CD4-positive, alpha-beta T cell (primary cell): ENCODE measurements around the gene GRID1. TPM values are rescaled to one million over a fixed set of nuclear protein-coding genes. Genes with fewer than 3 reads are reported as not detected.
A peak's percentile ranks its signal among the peaks of the same experiment; 100 is the strongest.

Source experiments
- ATAC-seq: fragments of 200-7000 bp; cut with Tn5 transposase; one replicate; pipeline ENCODE4 v1.10.0; 2022; ENCODE audit warnings: mild to moderate bottlenecking; ENCODE audit not compliant: poor library complexity
- CTCF ChIA-PET: fragments of 350-600 bp; sonication (Branson Sonifier 250); formaldehyde crosslinking; loops from one replicate; lab custom pipeline; 2021; ENCODE audit warnings: antibody characterized with exemption, inconsistent platforms; lab: Charles Lee
- POLR2A ChIA-PET: fragments of 350-600 bp; sonication (Branson Sonifier 250); formaldehyde crosslinking; loops from one replicate; lab custom pipeline; 2021; ENCODE audit warnings: antibody characterized with exemption, inconsistent platforms; lab: Charles Lee
- DNase-seq, 14 experiments: peaks; one replicate each; pipeline ENCODE4 v3.0.0-alpha.2; 2013 to 2020; ENCODE audit warnings: mixed read lengths in 2 of 14
- H3K27ac ChIP-seq, 2 donors: one replicate each; pipeline versions ENCODE4 v1.5.1 to v1.7.0; 2013; ENCODE audit warnings: low read length in 2 of 2, low read depth in 1 of 2, mild to moderate bottlenecking in 1 of 2
- H3K27me3 ChIP-seq, 2 experiments: 1 replicate in 1 of 2; 2 replicates in 1 of 2; pipeline versions ENCODE4 v1.6.1 to v1.7.0; 2013; ENCODE audit warnings: low read length in 2 of 2, control low read depth in 1 of 2, mild to moderate bottlenecking in 1 of 2, moderate library complexity in 1 of 2; ENCODE audit not compliant: insufficient read depth in 2 of 2, control insufficient read depth in 1 of 2
- H3K36me3 ChIP-seq: one replicate; pipeline ENCODE4 v1.6.1; 2013; ENCODE audit warnings: low read length, control low read depth; ENCODE audit not compliant: insufficient read depth
- H3K4me1 ChIP-seq: one replicate; pipeline ENCODE4 v1.6.1; 2013; ENCODE audit warnings: low read length, control low read depth; ENCODE audit not compliant: insufficient read depth
- H3K4me3 ChIP-seq: one replicate; pipeline ENCODE4 v1.5.1; 2013; ENCODE audit warnings: mild to moderate bottlenecking, low read length, moderate library complexity
- H3K9me3 ChIP-seq, 2 experiments: 1 replicate in 1 of 2; 2 replicates in 1 of 2; pipeline versions ENCODE4 v1.6.1 to v1.7.0; 2013; ENCODE audit warnings: low read length in 2 of 2, mild to moderate bottlenecking in 2 of 2, control low read depth in 1 of 2, moderate library complexity in 1 of 2; ENCODE audit not compliant: control insufficient read depth in 1 of 2, insufficient read depth in 1 of 2
- H3K27ac Mint-ChIP-seq: one replicate; pipeline ENCODE4 v1.8.0; 2020; ENCODE audit warnings: mixed read lengths
- H3K27me3 Mint-ChIP-seq: one replicate; pipeline ENCODE4 v1.8.0; 2021; ENCODE audit warnings: mixed read lengths
- H3K36me3 Mint-ChIP-seq: one replicate; pipeline ENCODE4 v1.8.0; 2021; ENCODE audit warnings: low read depth, mixed read lengths
- H3K4me1 Mint-ChIP-seq: one replicate; pipeline ENCODE4 v1.8.0; 2021; ENCODE audit warnings: low read depth, mixed read lengths
- H3K4me3 Mint-ChIP-seq: one replicate; pipeline ENCODE4 v1.8.0; 2020; ENCODE audit warnings: mild to moderate bottlenecking, mixed read lengths
- H3K9me3 Mint-ChIP-seq: one replicate; pipeline ENCODE4 v1.8.0; 2020; ENCODE audit warnings: mixed read lengths
- intact Hi-C, 2 experiments: fragments of 100-400 bp; cut with DNase I in 1 of 2; cut with micrococcal nuclease in 1 of 2; formaldehyde crosslinking; loops; one replicate each; pipeline versions ENCODE4 v1.15.1 to v1.9.0; 2023 to 2025; cut with DNase I, micrococcal nuclease
- total RNA-seq, 174 experiments: library from RNA in 2 of 174; stranded (reverse) in 2 of 174; gene quantifications; one replicate each; pipeline ENCODE4 v1.2.3 and lab custom pipeline; 2021 to 2026
- TF ChIP-seq, protein P1 (sequence below): fragments of 200-600 bp; IDR thresholded peaks from one replicate; pipeline ENCODE4 v1.8.0; 2022; ENCODE audit warnings: antibody characterized with exemption, mild to moderate bottlenecking

Gene GRID1
- total RNA-seq, 2 experiments from 2014 or later, result not detected

GRCh38 chr10:86400705-86401587 is 34.4 kb upstream of the GRID1 start:
- TF ChIP-seq, protein P1, sequence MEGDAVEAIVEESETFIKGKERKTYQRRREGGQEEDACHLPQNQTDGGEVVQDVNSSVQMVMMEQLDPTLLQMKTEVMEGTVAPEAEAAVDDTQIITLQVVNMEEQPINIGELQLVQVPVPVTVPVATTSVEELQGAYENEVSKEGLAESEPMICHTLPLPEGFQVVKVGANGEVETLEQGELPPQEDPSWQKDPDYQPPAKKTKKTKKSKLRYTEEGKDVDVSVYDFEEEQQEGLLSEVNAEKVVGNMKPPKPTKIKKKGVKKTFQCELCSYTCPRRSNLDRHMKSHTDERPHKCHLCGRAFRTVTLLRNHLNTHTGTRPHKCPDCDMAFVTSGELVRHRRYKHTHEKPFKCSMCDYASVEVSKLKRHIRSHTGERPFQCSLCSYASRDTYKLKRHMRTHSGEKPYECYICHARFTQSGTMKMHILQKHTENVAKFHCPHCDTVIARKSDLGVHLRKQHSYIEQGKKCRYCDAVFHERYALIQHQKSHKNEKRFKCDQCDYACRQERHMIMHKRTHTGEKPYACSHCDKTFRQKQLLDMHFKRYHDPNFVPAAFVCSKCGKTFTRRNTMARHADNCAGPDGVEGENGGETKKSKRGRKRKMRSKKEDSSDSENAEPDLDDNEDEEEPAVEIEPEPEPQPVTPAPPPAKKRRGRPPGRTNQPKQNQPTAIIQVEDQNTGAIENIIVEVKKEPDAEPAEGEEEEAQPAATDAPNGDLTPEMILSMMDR, result no peak
- Histone ChIP-seq H3K36me3 (no peaks in the 10 kb centered on the region), H3K4me1 (peaks cover 30% of the 10 kb centered on the region), H3K4me3 (peak overlapping the region; percentile 88), H3K27ac (peak overlapping the region; percentile 63 to 72), H3K27me3 (no peaks in the 10 kb centered on the region), H3K9me3 (no peaks in the 10 kb centered on the region)
- H3K4me3 Mint-ChIP-seq, result peak overlapping the region; percentile 88
- DNase-seq, result peak; percentile 46 to 87 (median 64)
- POLR2A ChIA-PET, result interaction anchor here (0.7 to 5.0 kb wide), 24 partner anchors 8 to 789 kb away, joined by 3 to 131 read pairs (median 6); partner anchors contain the start of gene WAPL
- ATAC-seq, result peak; percentile 72
- no peaks in the 10 kb centered on the region for H3K9me3 Mint-ChIP-seq
- H3K4me1 Mint-ChIP-seq, result peaks cover 28% of the 10 kb centered on the region
- intact Hi-C loops, result loop anchor here (1.0 to 10.0 kb wide), 9 partner anchors 12 to 564 kb away; partner anchors contain the start of genes ADIRF (in 2 of the 2) and WAPL (in 1 of the 2)
- peaks cover 3% of the 10 kb centered on the region for H3K36me3 Mint-ChIP-seq
- peak overlapping the region; percentile 90 for H3K27ac Mint-ChIP-seq
- CTCF ChIA-PET, result interaction anchor here (1.0 to 5.1 kb wide), 14 partner anchors 8 to 184 kb away, joined by 3 to 58 read pairs (median 4); no protein-coding TSS in a partner anchor
- H3K27me3 Mint-ChIP-seq, result no peaks in the 10 kb centered on the region

- Mint-ChIP-seq H3K4me3 (peak overlapping the region; percentile 88), H3K4me1 (peaks cover 28% of the 10 kb centered on the region), H3K9me3 (no peaks in the 10 kb centered on the region), H3K36me3 (peaks cover 3% of the 10 kb centered on the region), H3K27me3 (no peaks in the 10 kb centered on the region), H3K27ac (peak overlapping the region; percentile 90)
- DNase-seq (peak; percentile 90 to 98 (median 93)), ATAC-seq (peak; percentile 79)
- Histone ChIP-seq H3K9me3 (no peaks in the 10 kb centered on the region), H3K36me3 (no peaks in the 10 kb centered on the region), H3K4me3 (peak overlapping the region; percentile 88), H3K4me1 (peaks cover 30% of the 10 kb centered on the region), H3K27me3 (no peaks in the 10 kb centered on the region), H3K27ac (peak overlapping the region; percentile 63 to 72)
- TF ChIP-seq, protein P1, result peak; percentile 90
- intact Hi-C loops, result loop anchor here (1.0 to 10.0 kb wide), 9 partner anchors 13 to 565 kb away; partner anchors contain the start of genes ADIRF (in 2 of the 2) and WAPL (in 1 of the 2)
- ChIA-PET CTCF (interaction anchor here (0.6 to 5.1 kb wide), 25 partner anchors 8 to 185 kb away, joined by 3 to 58 read pairs (median 4); no protein-coding TSS in a partner anchor), POLR2A (interaction anchor here (0.7 to 5.0 kb wide), 24 partner anchors 9 to 788 kb away, joined by 3 to 131 read pairs (median 4); partner anchors contain the start of gene WAPL)
Observed at GRCh38 chr10:86399879-86400704, 33.5 kb upstream of the GRID1 start.

GRCh38 chr10:86399514-86399878 is 32.9 kb upstream of the GRID1 start:
- peak overlapping the region in 1 of 2 donors; percentile 49 for H3K27ac ChIP-seq
- POLR2A ChIA-PET, result interaction anchor here (0.8 to 5.0 kb wide), 16 partner anchors 10 to 312 kb away, joined by 3 to 131 read pairs (median 7); partner anchors contain the start of gene WAPL
- TF ChIP-seq, protein P1, result no peak

More at GRCh38 chr10:86399514-86399878, 32.9 kb upstream of the GRID1 start:
- peaks cover 30% of the 10 kb centered on the region for H3K4me1 ChIP-seq
- H3K27me3 ChIP-seq, result no peaks in the 10 kb centered on the region
- peak overlapping the region; percentile 88 for H3K4me3 ChIP-seq
- H3K36me3 ChIP-seq, result no peaks in the 10 kb centered on the region
- DNase-seq (peak in 1 of 14 experiments; percentile 1), ATAC-seq (no peak)
- Mint-ChIP-seq H3K27ac (peak overlapping the region; percentile 90), H3K27me3 (no peaks in the 10 kb centered on the region), H3K4me1 (peaks cover 28% of the 10 kb centered on the region), H3K4me3 (peak overlapping the region; percentile 88), H3K9me3 (no peaks in the 10 kb centered on the region), H3K36me3 (peaks cover 3% of the 10 kb centered on the region)
- intact Hi-C loops, result loop anchor here in 1 of 2 experiments (1.0 kb wide), 2 partner anchors 122 to 186 kb away; partner anchors contain the start of gene WAPL
- H3K9me3 ChIP-seq, result no peaks in the 10 kb centered on the region
- CTCF ChIA-PET, result interaction anchor here (0.7 to 5.1 kb wide), 20 partner anchors 8 to 185 kb away, joined by 3 to 58 read pairs (median 4); no protein-coding TSS in a partner anchor
